HepG2 (cell line): Measurements from ENCODE around the gene MYO18B. TPM values are rescaled to one million over a fixed set of nuclear protein-coding genes. Genes with fewer than 3 reads are reported as not detected.

ENCODE experiments used
- ATAC-seq: fragments of 200-7000 bp; cut with Tn5 transposase; 3 replicates; pipeline ENCODE4 v1.9.1; 2020; ENCODE audit warnings: mild to moderate bottlenecking, moderate library complexity
- BruUV-seq: library from RNA; stranded (reverse); fragments of 400-500 nt; replicated peaks from 2 replicates; lab custom pipeline; 2021; lab: Mats Ljungman, UMichigan
- CTCF ChIA-PET: fragments of 300-600 bp; formaldehyde crosslinking; extraction: SDS; loops from one replicate; lab custom pipeline; 2021; ENCODE audit warnings: low total read pairs, inconsistent platforms, low intra/inter-chr PET ratio; lab: Yijun Ruan, JAX
- POLR2A ChIA-PET: fragments of 350-600 bp; sonication (Branson Sonifier 250); formaldehyde crosslinking; loops from one replicate; lab custom pipeline; 2020; ENCODE audit warnings: antibody characterized with exemption, inconsistent platforms; lab: Yijun Ruan, JAX
- DNase-seq: peaks from one replicate; pipeline ENCODE4 v3.0.0-alpha.2; 2015; ENCODE audit warnings: low spot score
- FAIRE-seq: peaks from 3 replicates; lab custom pipeline; 2011; peaks lifted over from hg19 to GRCh38; lab: Jason Lieb, UNC
- H2AFZ ChIP-seq: one replicate; pipeline ENCODE4 v1.6.1; 2011; ENCODE audit warnings: low read length, inconsistent platforms
- H3K27ac ChIP-seq: fragments of 300-600 bp; 3 replicates; pipeline ENCODE4 v1.8.0; 2011; ENCODE audit warnings: mixed run types, mild to moderate bottlenecking, mixed read lengths, low read length, inconsistent platforms; ENCODE audit not compliant: insufficient read depth; ENCODE audit errors: extremely low read length
- H3K27me3 ChIP-seq, 2 experiments: fragments of 200-600 bp in 1 of 2; 2 replicates in 1 of 2; 3 replicates in 1 of 2; pipeline versions ENCODE4 v1.6.0 to v1.8.0; 2011; ENCODE audit warnings: low read length in 2 of 2, mild to moderate bottlenecking in 2 of 2, moderate library complexity in 2 of 2, inconsistent platforms in 1 of 2; ENCODE audit not compliant: insufficient read depth in 2 of 2, control insufficient read depth in 1 of 2
- H3K36me3 ChIP-seq, 2 experiments: fragments of 200-600 bp in 1 of 2; replicated peaks in 1 of 2; 2 replicates in 1 of 2; 3 replicates in 1 of 2; pipeline versions ENCODE4 v1.5.1 to v1.8.0; 2011; ENCODE audit warnings: low read length in 2 of 2, inconsistent platforms in 1 of 2; ENCODE audit not compliant: insufficient read depth in 2 of 2, control insufficient read depth in 1 of 2
- H3K4me1 ChIP-seq: 2 replicates; pipeline ENCODE4 v1.5.1; 2012; ENCODE audit warnings: low read length, inconsistent platforms; ENCODE audit not compliant: insufficient read depth
- H3K4me2 ChIP-seq: 2 replicates; pipeline ENCODE4 v1.6.0; 2011; ENCODE audit warnings: low read depth, low read length, inconsistent platforms
- H3K4me3 ChIP-seq, 3 experiments: fragments of 200-600 bp in 1 of 3; sonication (generic), shearing (Covaris generic) in 1 of 3; replicated peaks in 1 of 3; 2 replicates each; pipeline ENCODE4 v1.5.1; 2011 to 2016; ENCODE audit warnings: low read length in 3 of 3, inconsistent platforms in 2 of 3, low read depth in 2 of 3, mild to moderate bottlenecking in 2 of 3, control low read depth in 1 of 3, mixed read lengths in 1 of 3; ENCODE audit not compliant: insufficient read depth in 1 of 3
- H3K79me2 ChIP-seq: one replicate; pipeline ENCODE4 v1.6.1; 2011; ENCODE audit warnings: low read length, inconsistent platforms; ENCODE audit not compliant: insufficient read depth
- H3K9ac ChIP-seq: 2 replicates; pipeline ENCODE4 v1.6.0; 2011; ENCODE audit warnings: mild to moderate bottlenecking, low read depth, low read length, inconsistent platforms; ENCODE audit not compliant: insufficient read depth
- H3K9me3 ChIP-seq: 2 replicates; pipeline ENCODE4 v1.5.1; 2012; ENCODE audit warnings: mild to moderate bottlenecking, low read length
- H4K20me1 ChIP-seq: 2 replicates; pipeline ENCODE4 v1.6.0; 2011; ENCODE audit warnings: inconsistent platforms, mild to moderate bottlenecking, low read length, moderate library complexity; ENCODE audit not compliant: insufficient read depth
- BCLAF1 ChIP-seq: fragments of 450-650 bp; IDR thresholded peaks from 2 replicates; pipeline ENCODE4 v1.6.1; 2017; ENCODE audit warnings: mild to moderate bottlenecking
- SETDB1 ChIP-seq: sonication (generic); formaldehyde crosslinking; IDR thresholded peaks from 2 replicates; pipeline ENCODE4 v1.5.1; 2020; ENCODE audit warnings: missing genetic modification reagents, mild to moderate bottlenecking, borderline replicate concordance
- ZNF768 ChIP-seq: sonication (generic); formaldehyde crosslinking; IDR thresholded peaks from 2 replicates; pipeline ENCODE4 v1.4.0; 2020; ENCODE audit warnings: missing genetic modification reagents
- WGBS: methylation state at CpG from one replicate; pipeline ENCODE4 v1.1.6; 2017; ENCODE audit warnings: low lambda C conversion rate; 5-methylcytosine and 5-hydroxymethylcytosine counted together
- in situ Hi-C: cut with HindIII; loops from 2 replicates; pipeline ENCODE4 v1.10.0; 2017; ENCODE audit warnings: low pct_unique_long_range_greater_than_20kb; ENCODE audit not compliant: extremely low pct_ligation_motif_present
- intact Hi-C: fragments of 100-400 bp; cut with micrococcal nuclease; formaldehyde crosslinking; loops from one replicate; pipeline ENCODE4 v1.10.0; 2022; ENCODE audit not compliant: unreplicated experiment
- polyA plus RNA-seq, 8 experiments: library from polyadenylated mRNA; depleted of rRNA in 3 of 8; stranded (reverse) in 7 of 8; unstranded in 1 of 8; fragments of >200 nt; fragmentation: Illumina TruSeq in 4 of 8; extraction: Trizol in 4 of 8; gene quantifications; 2 replicates each; pipeline versions ENCODE4 v1.2.1 to v1.2.3, GENCODE V29; 2011 to 2016; ENCODE audit warnings: low read depth in 4 of 8, missing spikeins in 1 of 8, mixed read lengths in 1 of 8; ENCODE audit not compliant: insufficient read depth in 1 of 8
- total RNA-seq, 5 experiments: library from RNA; depleted of rRNA; stranded (reverse); fragments of >200 nt; fragmentation: Illumina TruSeq; extraction: Trizol; gene quantifications; 2 replicates each; pipeline ENCODE4 v1.2.3, GENCODE V29; 2016; ENCODE audit warnings: low read depth in 1 of 5

The MYO18B gene
- total and polyA plus RNA-seq, 2 of the 13 experiments (the other 11 are each of a cell fraction or from before 2014, with no cell fraction given) = 0.01 TPM; not detected in 1

- ChIA-PET CTCF (no interaction called here), POLR2A (no interaction called here)
- no peak overlapping the region for H3K4me3 ChIP-seq
- FAIRE-seq = no peak
- no peaks in the 10 kb centered on the region for H3K9me3 ChIP-seq
- H3K9ac ChIP-seq = no peak overlapping the region
- H2AFZ ChIP-seq = no peak overlapping the region
- TF ChIP-seq SETDB1 (CRISPR knock-in tag) = no peak
- TF ChIP-seq ZNF768 = peak; percentile 93
- H3K27ac ChIP-seq = no peak overlapping the region
- no peaks in the 10 kb centered on the region; a peak in 2 of 5 replicates for H3K27me3 ChIP-seq
- H3K4me1 ChIP-seq = peaks cover 46% of the 10 kb centered on the region
- in situ Hi-C loops = no loop called here
- intact Hi-C loops = no loop called here
- BruUV-seq = no TSS peak
- H3K79me2 ChIP-seq = no peaks in the 10 kb centered on the region
- no peak overlapping the region for H3K4me2 ChIP-seq
- H4K20me1 ChIP-seq = no peaks in the 10 kb centered on the region
- ATAC-seq = no peak
- no peak for DNase-seq
- no peaks in the 10 kb centered on the region for H3K36me3 ChIP-seq
- WGBS = 48% methylated on average over 4 of the region's 4 CpGs
These were observed 2.7 kb downstream of the MYO18B start for GRCh38 chr22:25744694-25745093.

GRCh38 chr22:25745341-25746011 is 3.5 kb downstream of the MYO18B start:
- no TSS peak for BruUV-seq
- DNase-seq = no peak
- H3K27ac ChIP-seq = no peak overlapping the region

More at GRCh38 chr22:25745341-25746011, 3.5 kb downstream of the MYO18B start:
- intact Hi-C loops (no loop called here), in situ Hi-C loops (no loop called here)
- FAIRE-seq (no peak), ATAC-seq (no peak)
- H2AFZ ChIP-seq = no peak overlapping the region
- H3K9ac ChIP-seq = no peak overlapping the region
- CTCF ChIA-PET = no interaction called here
- peaks cover 46% of the 10 kb centered on the region for H3K4me1 ChIP-seq
- H4K20me1 ChIP-seq = no peaks in the 10 kb centered on the region
- H3K79me2 ChIP-seq = no peaks in the 10 kb centered on the region
- WGBS = 64% methylated on average over 7 of the region's 7 CpGs
- H3K27me3 ChIP-seq = no peaks in the 10 kb centered on the region; a peak in 3 of 5 replicates
- no peak overlapping the region for H3K4me2 ChIP-seq
- POLR2A ChIA-PET = no interaction called here
- H3K9me3 ChIP-seq = no peaks in the 10 kb centered on the region
- H3K4me3 ChIP-seq = no peak overlapping the region
- H3K36me3 ChIP-seq = no peaks in the 10 kb centered on the region
- TF ChIP-seq BCLAF1 = no peak
